PC-9 (cell line): ENCODE data around the gene PIK3R3. TPM values are rescaled to one million over a fixed set of nuclear protein-coding genes. Genes with fewer than 3 reads are reported as not detected.

Source experiments
- BruUV-seq: library from RNA; stranded (reverse); fragments of 400-500 nt; replicated peaks from 2 replicates; lab custom pipeline; 2021; lab: Mats Ljungman, UMichigan
- CTCF ChIA-PET: fragments of 300-600 bp; sonication (Branson Sonifier 250); formaldehyde crosslinking; loops from one replicate; lab custom pipeline; 2022; ENCODE audit warnings: antibody characterized with exemption; lab: Charles Lee
- POLR2A ChIA-PET: fragments of 300-600 bp; sonication (Branson Sonifier 250); formaldehyde crosslinking; loops from one replicate; lab custom pipeline; 2022; ENCODE audit warnings: antibody characterized with exemption; ENCODE audit not compliant: unreplicated experiment; lab: Charles Lee
- DNase-seq, 2 experiments: peaks; one replicate each; pipeline versions ENCODE4 v3.0.0 to v3.0.0-alpha.2; 2015 to 2022; ENCODE audit warnings: mixed read lengths in 1 of 2
- H2AFZ ChIP-seq: fragments of 200-600 bp; sonication (generic); 2 replicates; pipeline ENCODE4 v1.8.1; 2017; ENCODE audit warnings: antibody characterized with exemption
- H3F3A ChIP-seq: fragments of 200-600 bp; sonication (generic); 2 replicates; pipeline ENCODE4 v1.8.1; 2017; ENCODE audit warnings: antibody characterized with exemption, mild to moderate bottlenecking, low read depth; ENCODE audit not compliant: insufficient read depth
- H3K27ac ChIP-seq: fragments of 200-600 bp; sonication (generic); 2 replicates; pipeline ENCODE4 v1.6.1; 2016; ENCODE audit warnings: mixed run types
- H3K27me3 ChIP-seq: fragments of 200-600 bp; sonication (generic); 2 replicates; pipeline ENCODE4 v1.6.1; 2016; ENCODE audit warnings: low read depth, mixed run types; ENCODE audit not compliant: insufficient read depth
- H3K36me3 ChIP-seq: fragments of 200-600 bp; sonication (generic); 2 replicates; pipeline ENCODE4 v1.6.1; 2016; ENCODE audit warnings: low read depth, mixed run types
- H3K4me1 ChIP-seq: fragments of 200-600 bp; sonication (generic); replicated peaks from 2 replicates; pipeline ENCODE4 v1.6.1; 2016; ENCODE audit warnings: mixed run types; ENCODE audit not compliant: insufficient read depth
- H3K4me2 ChIP-seq: fragments of 200-600 bp; sonication (generic); 2 replicates; pipeline ENCODE4 v1.6.1; 2017; ENCODE audit warnings: mixed run types
- H3K4me3 ChIP-seq: fragments of 200-600 bp; sonication (generic); 2 replicates; pipeline ENCODE4 v1.6.1; 2016; ENCODE audit warnings: mixed run types
- H3K79me2 ChIP-seq: fragments of 200-600 bp; sonication (generic); 2 replicates; pipeline ENCODE4 v1.6.1; 2017; ENCODE audit warnings: low read depth, mixed run types
- H3K9me2 ChIP-seq: fragments of 200-600 bp; sonication (generic); 2 replicates; pipeline ENCODE4 v1.8.1; 2017; ENCODE audit warnings: mild to moderate bottlenecking; ENCODE audit not compliant: insufficient read depth
- H3K9me3 ChIP-seq: fragments of 200-600 bp; sonication (generic); 2 replicates; pipeline ENCODE4 v1.8.1; 2016; ENCODE audit warnings: low read depth; ENCODE audit not compliant: insufficient read depth
- H4K20me1 ChIP-seq: fragments of 200-600 bp; sonication (generic); 2 replicates; pipeline ENCODE4 v1.8.1; 2017; ENCODE audit not compliant: insufficient read depth
- CTCF ChIP-seq: fragments of 200-600 bp; sonication (generic); conservative IDR thresholded peaks from 2 replicates; pipeline ENCODE4 v1.6.1; 2017; ENCODE audit warnings: mixed run types, antibody characterized with exemption, mild to moderate bottlenecking, moderate library complexity
- EZH2 ChIP-seq: fragments of 200-600 bp; sonication (generic); IDR thresholded peaks from 2 replicates; pipeline ENCODE4 v1.8.0; 2017; ENCODE audit warnings: antibody characterized with exemption, low read depth
- intact Hi-C: fragments of 100-400 bp; cut with micrococcal nuclease; formaldehyde crosslinking; loops from one replicate; pipeline ENCODE4 v1.10.0; 2022; ENCODE audit not compliant: unreplicated experiment
- total RNA-seq: library from RNA; stranded (reverse); gene quantifications from 2 replicates; pipeline ENCODE4 v1.2.3, GENCODE V29; 2021

The PIK3R3 gene
- total RNA-seq, 1 experiment from 2014 or later: 44.2 TPM

GRCh38 chr1:46056325-46056724 is 76.1 kb downstream of the PIK3R3 start:
- Histone ChIP-seq H3K27me3 (no peaks in the 10 kb centered on the region), H3K4me1 (0 out of 2 replicates have a peak, but pooled peaks cover 5% of the 10 kb centered on the region), H2AFZ (no peak overlapping the region), H3K79me2 (no peaks in the 10 kb centered on the region), H3K4me3 (no peak overlapping the region), H3K9me2 (no peaks in the 10 kb centered on the region), H3K4me2 (no peak overlapping the region), H3K9me3 (no peaks in the 10 kb centered on the region), H3F3A (peaks cover 13% of the 10 kb centered on the region; the same call in 1 of the 2 replicates), H3K36me3 (peaks cover 50% of the 10 kb centered on the region), H3K27ac (no peak overlapping the region), H4K20me1 (no peaks in the 10 kb centered on the region)
- ChIA-PET CTCF (no interaction called here), POLR2A (interaction anchor here (0.7 kb wide), 1 partner anchor 473 kb away, joined by 4 read pairs; no protein-coding TSS in a partner anchor)
- no peak for DNase-seq
- BruUV-seq: no TSS peak
- intact Hi-C loops: no loop called here
- TF ChIP-seq CTCF (no peak), EZH2 (no peak)

- ChIA-PET CTCF (no interaction called here), POLR2A (interaction anchor here (0.6 to 0.7 kb wide), 5 partner anchors 36 to 359 kb away, joined by 3 to 23 read pairs (median 3); partner anchors contain the start of gene PIK3R3)
- Histone ChIP-seq H3K27me3 (no peaks in the 10 kb centered on the region), H2AFZ (no peak overlapping the region), H3K79me2 (no peaks in the 10 kb centered on the region; the same call in 1 of the 2 replicates), H3K27ac (peak overlapping the region; percentile 10; the same call in 1 of the 2 replicates), H3F3A (peaks cover 19% of the 10 kb centered on the region), H3K4me2 (0 out of 2 replicates have a peak overlapping the region, but pooled peaks have one; percentile 6), H3K4me1 (0 out of 2 replicates have a peak, but pooled peaks cover 5% of the 10 kb centered on the region), H3K9me3 (no peaks in the 10 kb centered on the region), H3K9me2 (no peaks in the 10 kb centered on the region), H3K36me3 (peaks cover 37% of the 10 kb centered on the region), H4K20me1 (peaks cover 2% of the 10 kb centered on the region; the same call in 1 of the 2 replicates), H3K4me3 (no peak overlapping the region)
- intact Hi-C loops: no loop called here
- no peak for TF ChIP-seq CTCF
- TF ChIP-seq EZH2: no peak
- no TSS peak for BruUV-seq
- DNase-seq: no peak
Measured at GRCh38 chr1:46053734-46054133, 78.7 kb downstream of the PIK3R3 start.

DNA sequence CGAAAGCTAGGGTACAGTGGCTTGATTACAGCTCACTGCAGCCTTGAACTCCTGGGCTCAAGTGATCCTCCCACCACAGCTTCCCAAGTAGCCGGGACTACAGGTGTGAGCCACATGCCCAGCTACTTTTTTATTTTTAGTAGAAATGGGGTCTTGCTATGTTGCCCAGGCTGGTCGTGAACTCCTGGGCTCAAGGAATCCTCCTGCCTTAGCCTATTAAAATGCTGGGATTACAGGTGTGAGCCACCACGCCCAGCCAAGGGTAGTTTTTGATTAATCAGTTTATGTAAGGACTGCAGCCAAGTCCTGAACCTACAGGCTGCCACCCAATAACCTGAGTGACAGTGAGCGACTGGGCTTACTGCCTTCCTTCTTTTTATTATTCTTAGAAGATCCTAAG is 88.3 kb downstream of the PIK3R3 start:
- Histone ChIP-seq H3F3A (peaks cover 74% of the 10 kb centered on the region), H4K20me1 (peaks cover 3% of the 10 kb centered on the region; the same call in 1 of the 2 replicates), H3K27ac (no peak overlapping the region), H3K9me2 (no peaks in the 10 kb centered on the region; the same call in 1 of the 2 replicates), H3K79me2 (peaks cover 6% of the 10 kb centered on the region; the same call in 1 of the 2 replicates), H3K36me3 (peaks cover 47% of the 10 kb centered on the region), H3K27me3 (no peaks in the 10 kb centered on the region), H3K9me3 (no peaks in the 10 kb centered on the region), H3K4me2 (no peak overlapping the region), H2AFZ (no peak overlapping the region), H3K4me1 (peaks cover 20% of the 10 kb centered on the region), H3K4me3 (no peak overlapping the region)
- POLR2A ChIA-PET: interaction anchor here (0.6 to 0.7 kb wide), 3 partner anchors 11 to 144 kb away, joined by 3 to 5 read pairs (median 3); partner anchors contain the start of gene PIK3R3
- CTCF ChIA-PET: no interaction called here
- no TSS peak for BruUV-seq
- no peak for DNase-seq
- intact Hi-C loops: no loop called here
- TF ChIP-seq CTCF: no peak
- no peak for TF ChIP-seq EZH2
